Measurements from ENCODE around the gene FMN2.

DNA sequence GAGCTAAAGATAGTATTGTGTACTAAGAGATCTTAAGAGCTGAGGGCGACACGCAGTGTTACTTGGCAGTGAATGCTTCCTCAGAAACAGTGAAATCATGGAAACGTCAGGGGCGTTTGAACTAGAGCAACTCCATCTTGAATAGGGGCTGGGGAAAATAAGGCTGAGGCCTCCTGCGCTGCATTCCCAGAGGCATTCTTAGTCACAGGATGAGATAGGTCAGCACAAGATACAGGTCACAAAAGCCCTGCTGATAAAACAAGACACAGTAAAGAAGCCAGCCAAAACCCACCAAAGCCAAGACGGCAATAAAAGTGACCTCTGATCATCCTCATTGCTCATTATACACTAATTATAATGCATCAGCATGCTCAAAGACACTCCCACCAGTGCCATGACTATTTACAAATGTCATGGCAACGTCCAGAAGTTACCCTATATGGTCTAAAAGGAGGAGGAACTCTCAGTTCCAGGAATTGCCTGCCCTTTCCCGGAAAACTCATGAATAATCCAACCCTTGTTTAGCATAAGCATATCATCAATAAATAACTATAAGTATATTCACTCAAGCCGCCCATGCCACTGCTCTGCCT is 37.5 kb upstream of the FMN2 start:
- TF ChIP-seq, protein P1, sequence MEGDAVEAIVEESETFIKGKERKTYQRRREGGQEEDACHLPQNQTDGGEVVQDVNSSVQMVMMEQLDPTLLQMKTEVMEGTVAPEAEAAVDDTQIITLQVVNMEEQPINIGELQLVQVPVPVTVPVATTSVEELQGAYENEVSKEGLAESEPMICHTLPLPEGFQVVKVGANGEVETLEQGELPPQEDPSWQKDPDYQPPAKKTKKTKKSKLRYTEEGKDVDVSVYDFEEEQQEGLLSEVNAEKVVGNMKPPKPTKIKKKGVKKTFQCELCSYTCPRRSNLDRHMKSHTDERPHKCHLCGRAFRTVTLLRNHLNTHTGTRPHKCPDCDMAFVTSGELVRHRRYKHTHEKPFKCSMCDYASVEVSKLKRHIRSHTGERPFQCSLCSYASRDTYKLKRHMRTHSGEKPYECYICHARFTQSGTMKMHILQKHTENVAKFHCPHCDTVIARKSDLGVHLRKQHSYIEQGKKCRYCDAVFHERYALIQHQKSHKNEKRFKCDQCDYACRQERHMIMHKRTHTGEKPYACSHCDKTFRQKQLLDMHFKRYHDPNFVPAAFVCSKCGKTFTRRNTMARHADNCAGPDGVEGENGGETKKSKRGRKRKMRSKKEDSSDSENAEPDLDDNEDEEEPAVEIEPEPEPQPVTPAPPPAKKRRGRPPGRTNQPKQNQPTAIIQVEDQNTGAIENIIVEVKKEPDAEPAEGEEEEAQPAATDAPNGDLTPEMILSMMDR (IDR thresholded peaks at IDR 0.05): no peak
- no peak for TF ChIP-seq POLR2A (IDR thresholded peaks at IDR 0.05)
